Lower lobe of right lung (tissue), 2 donors: ENCODE data around the gene GRAMD1C. TPM values are rescaled to one million over a fixed set of nuclear protein-coding genes. Genes with fewer than 3 reads are reported as not detected.

Experiments used
- ATAC-seq, 2 donors: fragments of 200-7000 bp; cut with Tn5 transposase; one replicate each; pipeline ENCODE4 v1.9.1; 2020 to 2022; ENCODE audit warnings: mild to moderate bottlenecking in 2 of 2, moderate library complexity in 2 of 2
- DNase-seq: peaks from one replicate; pipeline ENCODE4 v3.0.0-alpha.2; 2020
- H3K27ac ChIP-seq: fragments of 200-600 bp; one replicate; pipeline ENCODE4 v1.8.0; 2022
- H3K27me3 ChIP-seq: fragments of 200-600 bp; one replicate; pipeline ENCODE4 v1.8.0; 2022; ENCODE audit warnings: low read depth
- H3K36me3 ChIP-seq: fragments of 200-600 bp; one replicate; pipeline ENCODE4 v1.8.0; 2022; ENCODE audit warnings: mild to moderate bottlenecking
- H3K4me1 ChIP-seq: fragments of 200-600 bp; one replicate; pipeline ENCODE4 v1.8.0; 2022
- H3K4me3 ChIP-seq: fragments of 200-600 bp; one replicate; pipeline ENCODE4 v1.8.0; 2022; ENCODE audit warnings: mild to moderate bottlenecking
- H3K9me3 ChIP-seq: fragments of 200-600 bp; one replicate; pipeline ENCODE4 v1.8.0; 2022
- intact Hi-C: fragments of 100-400 bp; cut with DNase I; formaldehyde crosslinking; loops from one replicate; pipeline ENCODE4 v1.11.0; 2022
- total RNA-seq: library from RNA; stranded (reverse); fragmentation: NEBNext Ultra II Directional; extraction: Animal tissue kit (Norgen Biotek cat#: 25700); gene quantifications from one replicate; pipeline ENCODE4 v1.2.1, GENCODE V29; 2021
- TF ChIP-seq, protein P1 (sequence below): fragments of 200-600 bp; IDR thresholded peaks from one replicate; pipeline ENCODE4 v1.8.0; 2022; ENCODE audit warnings: antibody characterized with exemption, mild to moderate bottlenecking
- donor health status: DM: no; HTN: yes; CAD: no; lungs with severe emphysema.

The GRAMD1C gene
- total RNA-seq, 1 donor from 2014 or later = 9.2 TPM

DNA sequence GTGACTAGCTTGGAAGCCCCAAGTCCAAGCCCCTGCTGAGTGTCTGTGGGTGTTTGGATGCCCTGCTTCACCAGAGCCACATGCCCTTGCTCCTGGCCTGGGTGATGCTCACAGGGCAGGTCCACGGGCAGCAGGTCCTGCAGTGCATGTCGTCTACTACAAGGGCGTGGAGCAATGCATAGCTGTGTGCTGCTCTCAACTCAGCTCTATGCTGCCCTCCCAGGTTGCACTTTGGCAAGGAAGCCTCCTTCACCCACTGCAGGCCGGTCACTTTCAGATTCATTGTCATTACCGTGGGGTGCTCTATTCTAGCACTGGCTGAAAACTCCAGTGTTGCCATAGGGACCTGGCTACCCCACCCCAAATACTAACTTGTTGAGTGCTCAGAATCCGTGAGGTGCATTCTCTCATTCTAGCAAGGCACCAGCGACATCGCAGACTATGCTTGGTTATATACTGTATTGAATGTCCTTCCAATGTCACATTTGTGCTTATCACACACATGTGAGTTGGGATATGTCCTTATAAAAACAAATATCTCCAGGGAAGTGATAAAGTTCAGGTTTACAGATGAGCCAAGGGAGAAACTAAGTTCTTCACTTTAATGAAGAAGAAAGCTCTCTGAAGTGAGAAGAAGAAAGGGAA is 51.8 kb downstream of the GRAMD1C start:
- H3K4me1 ChIP-seq = no peaks in the 10 kb centered on the region
- H3K36me3 ChIP-seq = no peaks in the 10 kb centered on the region
- TF ChIP-seq, protein P1, sequence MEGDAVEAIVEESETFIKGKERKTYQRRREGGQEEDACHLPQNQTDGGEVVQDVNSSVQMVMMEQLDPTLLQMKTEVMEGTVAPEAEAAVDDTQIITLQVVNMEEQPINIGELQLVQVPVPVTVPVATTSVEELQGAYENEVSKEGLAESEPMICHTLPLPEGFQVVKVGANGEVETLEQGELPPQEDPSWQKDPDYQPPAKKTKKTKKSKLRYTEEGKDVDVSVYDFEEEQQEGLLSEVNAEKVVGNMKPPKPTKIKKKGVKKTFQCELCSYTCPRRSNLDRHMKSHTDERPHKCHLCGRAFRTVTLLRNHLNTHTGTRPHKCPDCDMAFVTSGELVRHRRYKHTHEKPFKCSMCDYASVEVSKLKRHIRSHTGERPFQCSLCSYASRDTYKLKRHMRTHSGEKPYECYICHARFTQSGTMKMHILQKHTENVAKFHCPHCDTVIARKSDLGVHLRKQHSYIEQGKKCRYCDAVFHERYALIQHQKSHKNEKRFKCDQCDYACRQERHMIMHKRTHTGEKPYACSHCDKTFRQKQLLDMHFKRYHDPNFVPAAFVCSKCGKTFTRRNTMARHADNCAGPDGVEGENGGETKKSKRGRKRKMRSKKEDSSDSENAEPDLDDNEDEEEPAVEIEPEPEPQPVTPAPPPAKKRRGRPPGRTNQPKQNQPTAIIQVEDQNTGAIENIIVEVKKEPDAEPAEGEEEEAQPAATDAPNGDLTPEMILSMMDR = no peak
- no peak overlapping the region for H3K4me3 ChIP-seq
- intact Hi-C loops = no loop called here
- no peaks in the 10 kb centered on the region for H3K9me3 ChIP-seq
- no peaks in the 10 kb centered on the region for H3K27me3 ChIP-seq
- H3K27ac ChIP-seq = no peak overlapping the region
- DNase-seq (no peak), ATAC-seq (peak; percentile 31 to 34)

DNA sequence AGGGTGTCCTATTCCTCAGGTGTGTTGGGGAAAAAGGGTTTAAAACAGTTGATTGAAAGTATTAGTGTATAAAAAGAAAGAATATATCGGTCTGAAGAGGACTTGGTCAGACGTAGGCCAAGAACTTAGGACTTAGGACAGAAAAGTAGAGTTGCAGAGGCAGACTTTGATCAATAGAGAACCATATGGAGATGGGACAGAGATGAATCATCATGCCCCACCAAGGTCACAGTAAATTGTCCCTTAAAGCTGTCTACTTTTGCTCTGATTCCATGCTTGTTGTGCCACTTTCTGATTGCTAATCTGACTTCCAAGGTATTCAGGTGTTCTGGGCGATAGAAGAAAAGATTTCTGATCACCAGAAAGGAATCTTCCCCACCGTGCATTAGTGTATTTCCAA is 56.3 kb downstream of the GRAMD1C start:
- H3K9me3 ChIP-seq = no peaks in the 10 kb centered on the region
- no peaks in the 10 kb centered on the region for H3K27me3 ChIP-seq
- H3K36me3 ChIP-seq = no peaks in the 10 kb centered on the region
- TF ChIP-seq, protein P1 = no peak
- H3K4me1 ChIP-seq = peaks cover 9% of the 10 kb centered on the region
- DNase-seq = no peak
- intact Hi-C loops = no loop called here
- H3K4me3 ChIP-seq = no peak overlapping the region
- no peak overlapping the region for H3K27ac ChIP-seq
- no peak for ATAC-seq

DNA sequence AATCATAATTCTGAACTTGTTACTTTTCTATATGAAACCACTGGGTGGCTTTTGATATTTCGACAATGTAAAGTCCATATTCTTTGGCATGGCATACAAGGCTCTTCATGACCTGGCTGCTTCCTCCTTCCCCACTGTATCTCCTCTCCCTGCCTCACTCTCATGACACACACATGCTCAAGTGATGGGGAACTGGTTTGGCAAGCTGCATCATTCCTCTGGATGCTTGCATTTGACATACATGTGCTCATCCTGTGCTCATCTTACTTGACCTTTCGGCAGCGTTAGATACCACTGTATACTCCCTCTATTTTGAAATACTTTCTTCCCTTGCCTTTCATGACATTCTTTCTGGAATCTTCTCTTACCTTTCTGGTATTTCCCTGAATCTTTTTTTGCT is 57.4 kb downstream of the GRAMD1C start:
- TF ChIP-seq, protein P1 = no peak
- Histone ChIP-seq H3K27ac (no peak overlapping the region), H3K27me3 (no peaks in the 10 kb centered on the region), H3K36me3 (no peaks in the 10 kb centered on the region), H3K4me3 (no peak overlapping the region), H3K4me1 (peaks cover 9% of the 10 kb centered on the region), H3K9me3 (no peaks in the 10 kb centered on the region)
- intact Hi-C loops = no loop called here
- ATAC-seq (no peak), DNase-seq (no peak)

DNA sequence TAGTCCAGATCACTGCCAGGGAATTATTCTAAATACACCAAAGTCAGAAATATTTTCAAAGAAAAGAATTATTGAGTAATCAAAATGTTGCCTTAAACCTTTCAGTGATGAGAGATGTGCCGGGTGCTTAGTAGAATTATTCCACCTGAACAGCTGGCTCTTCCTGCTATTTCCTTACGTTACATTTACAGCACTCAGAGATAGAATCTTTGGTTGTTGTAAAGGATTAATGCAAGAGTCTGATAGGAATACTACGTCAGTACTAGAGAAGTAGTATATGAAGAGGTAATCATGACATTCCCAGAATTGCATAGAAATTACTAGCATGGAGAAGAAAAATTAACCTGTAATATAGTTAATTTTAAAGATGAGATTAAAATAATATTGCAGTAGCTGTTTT is 58.3 kb downstream of the GRAMD1C start:
- Histone ChIP-seq H3K4me3 (peak overlapping the region; percentile 42), H3K27ac (peak overlapping the region; percentile 67), H3K4me1 (peaks cover 9% of the 10 kb centered on the region), H3K27me3 (no peaks in the 10 kb centered on the region), H3K9me3 (no peaks in the 10 kb centered on the region), H3K36me3 (no peaks in the 10 kb centered on the region)
- TF ChIP-seq, protein P1 = no peak
- intact Hi-C loops = no loop called here
- DNase-seq (no peak), ATAC-seq (peak in 1 of 2 donors; percentile 57)

DNA sequence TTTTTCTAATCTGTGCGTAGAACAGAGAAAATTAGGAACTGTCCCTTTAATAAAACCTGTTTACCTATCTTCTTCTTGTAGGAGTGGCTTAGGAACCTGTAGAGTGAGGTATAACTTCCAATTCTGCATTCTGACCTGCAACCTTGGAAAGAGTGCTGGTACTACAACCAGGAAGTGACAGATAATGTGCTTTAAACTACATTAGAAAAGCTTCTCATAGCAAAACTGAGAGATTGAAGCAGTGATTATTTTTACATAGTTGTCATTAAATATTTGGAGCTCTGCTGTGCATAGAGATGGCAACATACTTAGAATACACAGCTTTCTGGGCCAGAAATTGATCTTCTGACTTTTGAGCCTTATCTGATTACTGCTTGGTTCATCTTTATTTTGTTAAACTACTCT is 58.8 kb downstream of the GRAMD1C start:
- Histone ChIP-seq H3K9me3 (no peaks in the 10 kb centered on the region), H3K4me1 (peaks cover 9% of the 10 kb centered on the region), H3K36me3 (no peaks in the 10 kb centered on the region), H3K27me3 (no peaks in the 10 kb centered on the region), H3K27ac (peak overlapping the region; percentile 67), H3K4me3 (peak overlapping the region; percentile 42)
- TF ChIP-seq, protein P1 = no peak
- intact Hi-C loops = no loop called here
- ATAC-seq (peak; percentile 82 to 96), DNase-seq (no peak)
